ENCODE results near the gene TUT4.

TUT4 gene

DNA sequence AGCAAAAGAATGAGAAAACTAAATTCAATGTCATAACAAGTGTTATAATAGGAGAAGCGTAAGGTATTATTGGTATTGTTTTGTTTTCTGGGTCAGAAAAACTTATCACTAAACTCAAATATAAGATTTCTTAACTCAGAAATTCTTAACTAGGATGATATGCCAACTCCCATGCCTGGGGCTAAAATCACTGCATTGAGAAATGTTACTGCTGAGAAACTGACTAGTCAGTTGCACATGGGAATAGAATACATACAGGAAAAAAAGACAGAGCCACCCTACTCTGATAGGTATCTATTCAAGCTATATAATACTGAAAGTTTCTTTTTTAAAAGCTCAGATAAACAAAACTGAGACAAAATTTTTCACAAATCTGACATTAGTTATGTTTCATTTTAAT is 92.2 kb downstream of the TUT4 start:
- no peak for DNase-seq

DNA sequence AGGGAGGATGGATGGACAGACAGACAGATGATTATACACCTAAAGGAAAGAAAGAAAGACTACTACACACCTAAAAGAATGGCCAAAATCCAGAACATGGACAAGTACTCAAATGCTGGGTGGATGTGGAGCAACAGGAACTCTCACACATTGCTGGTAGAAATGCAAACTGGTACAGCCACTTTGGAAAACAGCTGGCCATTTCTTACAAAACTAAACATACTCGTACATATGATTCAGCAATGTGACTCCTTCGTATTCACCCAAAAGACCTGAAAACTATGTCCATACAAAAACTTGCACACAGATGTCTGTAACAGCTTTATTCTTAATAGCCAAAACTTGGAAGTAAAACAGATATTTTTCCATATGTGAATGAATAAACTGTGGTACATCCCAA is 97.2 kb downstream of the TUT4 start:
- DNase-seq = no peak

DNA sequence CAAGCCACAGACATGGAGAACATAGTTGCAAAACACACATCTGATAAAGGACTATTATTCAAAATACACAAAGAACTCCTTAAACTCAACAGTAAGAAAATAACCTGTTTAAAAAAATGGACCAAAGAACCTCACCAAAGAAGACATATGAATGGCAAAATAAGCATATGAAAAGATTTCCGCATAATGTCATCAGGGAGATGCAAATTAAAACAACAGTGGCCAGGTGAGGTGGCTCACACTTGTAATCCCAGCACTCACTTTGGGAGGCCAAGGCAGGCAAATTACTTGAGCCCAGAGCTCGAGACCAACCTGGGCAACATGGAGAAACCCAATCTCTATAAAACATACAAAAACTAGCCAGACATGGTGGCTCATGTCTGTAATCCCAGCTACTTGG is 98.1 kb downstream of the TUT4 start:
- DNase-seq = no peak

DNA sequence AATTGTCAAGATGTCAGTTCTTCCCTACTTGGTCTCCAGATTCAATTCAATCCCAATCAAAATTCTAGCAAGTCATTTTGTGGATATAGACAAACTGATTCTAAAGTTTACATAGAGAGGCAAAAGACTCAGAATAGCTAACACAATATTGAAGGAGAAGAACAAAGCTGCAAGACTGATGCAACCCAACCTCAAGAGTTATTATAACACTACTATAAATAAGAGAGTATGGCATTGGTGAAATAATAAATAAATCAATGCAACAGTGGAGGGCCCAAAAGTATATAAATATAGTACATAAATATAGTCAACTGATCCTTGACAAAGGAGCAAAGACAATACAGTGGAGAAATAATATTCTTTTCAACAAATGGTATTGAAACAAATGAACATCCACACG is 98.8 kb downstream of the TUT4 start:
- no peak for DNase-seq

DNA sequence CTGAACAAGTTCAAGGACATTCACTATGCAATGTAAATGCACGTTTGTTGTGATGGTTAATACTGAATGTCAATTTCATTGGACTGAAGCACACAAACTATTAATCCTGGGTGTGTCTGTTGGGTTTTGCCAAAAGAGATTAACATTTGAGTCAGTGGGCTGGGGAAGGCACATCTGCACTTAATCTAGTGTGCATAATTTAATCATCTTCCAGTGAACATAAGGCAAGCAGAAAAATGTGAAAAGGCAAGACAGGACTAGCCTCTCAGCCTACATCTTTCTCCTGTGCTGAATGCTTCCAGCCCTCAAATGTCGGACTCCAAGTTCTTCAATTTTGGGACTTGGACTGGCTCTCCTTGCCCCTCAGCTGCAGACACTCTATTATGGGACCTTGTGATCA is 108.4 kb downstream of the TUT4 start:
- no peak for DNase-seq

DNA sequence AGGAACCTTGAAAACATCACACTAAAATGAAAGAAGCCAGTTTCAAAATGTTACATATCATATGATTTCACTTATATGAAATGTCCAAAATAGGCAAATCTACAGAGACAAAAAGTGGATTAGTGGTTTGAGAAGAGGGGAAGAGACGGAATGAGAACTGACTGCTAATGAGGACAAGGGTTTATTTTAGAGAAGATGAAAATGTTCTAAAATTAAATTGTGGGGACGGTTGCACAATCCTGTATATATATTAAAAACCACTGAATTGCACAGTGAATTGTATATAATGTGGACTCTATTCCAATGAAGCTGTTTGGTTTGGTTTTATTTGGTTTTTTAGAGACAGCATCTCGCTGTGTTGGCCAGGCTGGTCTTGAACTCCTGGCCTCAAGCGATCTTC is 112.9 kb downstream of the TUT4 start:
- peak; percentile 90 for DNase-seq

DNA sequence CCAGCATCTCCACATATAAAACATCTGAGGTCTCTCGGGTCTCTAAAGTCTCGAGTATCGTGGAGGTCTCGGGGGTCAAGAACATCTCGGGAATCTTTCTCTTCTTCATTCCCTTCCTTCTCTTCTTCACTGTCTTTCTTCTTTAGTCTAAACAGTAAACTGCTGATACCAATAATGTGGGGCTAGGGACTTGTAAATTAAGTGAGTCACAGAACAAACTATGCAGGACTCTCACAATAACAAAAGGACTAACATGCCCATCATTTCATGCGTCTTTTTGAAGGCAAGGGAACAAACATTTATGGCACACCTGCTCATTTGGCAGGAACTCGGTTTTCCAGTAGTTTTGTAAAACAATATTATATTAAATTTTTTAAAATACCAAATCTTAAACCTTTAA is 116.1 kb downstream of the TUT4 start:
- no peak for DNase-seq

DNA sequence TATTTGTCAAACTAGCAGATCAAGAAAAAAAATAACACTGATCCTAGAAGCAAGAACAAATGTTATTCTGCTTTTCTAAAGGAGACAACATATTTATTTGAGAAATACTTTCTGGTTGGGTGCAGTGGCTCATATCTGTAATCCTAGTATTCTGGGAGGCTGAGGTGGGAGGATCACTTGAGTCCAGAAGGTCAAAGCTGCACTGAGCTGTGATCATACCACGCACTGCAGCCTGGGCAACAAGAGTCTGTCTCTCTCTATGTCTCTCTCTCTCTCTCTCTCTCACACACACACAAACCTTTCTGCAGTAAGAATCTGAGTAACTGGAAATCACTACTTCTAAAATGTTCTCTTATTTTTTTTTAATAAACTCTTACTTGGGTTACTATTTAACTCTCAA is 117.2 kb downstream of the TUT4 start:
- DNase-seq = no peak

DNA sequence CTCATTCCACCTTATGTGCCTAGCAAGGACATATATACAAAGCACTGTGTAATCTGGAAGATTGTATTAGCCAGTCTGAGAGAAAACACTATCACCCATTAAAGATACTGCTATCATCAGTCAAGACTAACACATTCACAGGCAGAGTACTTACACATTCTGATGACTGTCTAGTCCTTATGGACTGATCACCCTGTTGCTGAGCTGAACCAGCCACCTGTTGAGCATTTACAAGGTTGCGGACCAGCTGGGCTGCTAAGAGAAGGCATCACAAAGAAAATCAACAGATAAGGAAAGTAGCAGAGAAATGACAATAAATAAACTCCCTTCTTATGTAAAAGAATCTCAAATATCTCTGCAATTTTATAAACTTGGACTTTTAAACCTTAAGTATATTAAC is 117.7 kb downstream of the TUT4 start:
- DNase-seq = no peak

DNA sequence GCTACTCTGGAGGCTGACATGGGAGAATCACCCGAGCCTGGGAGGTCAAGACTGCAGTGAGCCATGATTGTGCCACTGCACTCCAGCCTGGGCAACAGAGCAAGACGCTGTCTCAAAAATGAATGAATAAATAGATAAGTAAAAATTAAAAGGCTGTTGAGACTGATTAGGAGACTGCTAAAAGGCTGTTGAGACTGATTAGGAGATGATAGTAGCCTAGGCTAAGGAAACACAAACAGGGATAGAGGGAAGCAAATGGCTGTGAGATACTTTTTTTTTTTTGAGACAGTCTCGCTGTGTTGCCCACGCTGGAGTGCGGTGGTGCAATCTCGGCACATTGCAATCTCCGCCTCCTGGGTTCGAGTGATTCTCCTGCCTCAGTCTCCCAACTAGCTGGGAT is 120.1 kb downstream of the TUT4 start:
- no peak for DNase-seq

DNA sequence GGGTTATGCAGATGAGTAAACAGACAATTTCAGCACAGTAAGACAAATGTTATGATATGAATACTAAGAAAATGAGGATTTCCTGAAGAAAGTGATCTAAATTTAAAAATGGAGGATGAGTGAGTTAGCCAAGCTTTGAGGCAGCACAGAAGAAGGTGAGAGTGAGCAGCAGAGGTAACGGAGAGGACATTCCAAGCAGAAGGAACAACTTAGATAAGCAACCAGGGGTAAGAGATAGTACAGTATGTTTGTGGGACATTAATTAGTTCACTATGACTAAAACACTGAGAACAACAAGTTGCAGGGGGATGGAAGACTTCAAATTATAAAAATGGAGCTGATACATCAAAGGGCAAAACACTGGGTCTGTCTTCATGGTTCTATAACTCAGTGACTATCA is 125.7 kb downstream of the TUT4 start:
- no peak for DNase-seq

DNA sequence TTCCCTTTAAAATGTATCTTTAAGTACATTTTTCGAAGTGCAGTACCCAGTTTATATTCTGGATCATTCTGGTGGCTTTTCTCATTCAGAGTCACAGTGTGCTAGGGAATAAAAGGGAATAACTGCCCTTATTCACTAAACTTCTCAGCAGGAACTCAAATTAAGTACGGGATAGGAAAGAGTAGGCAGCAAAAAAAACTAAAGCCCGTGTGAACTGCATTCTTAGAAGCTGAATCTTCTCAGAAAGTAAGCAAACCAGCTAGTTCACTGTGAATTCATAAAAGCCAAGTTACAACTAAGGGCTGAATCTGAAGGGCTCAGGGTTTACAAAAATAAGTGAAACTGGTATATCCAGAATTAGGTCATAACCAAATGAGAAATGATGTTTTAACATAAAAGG is 126.5 kb downstream of the TUT4 start:
- DNase-seq = no peak

DNA sequence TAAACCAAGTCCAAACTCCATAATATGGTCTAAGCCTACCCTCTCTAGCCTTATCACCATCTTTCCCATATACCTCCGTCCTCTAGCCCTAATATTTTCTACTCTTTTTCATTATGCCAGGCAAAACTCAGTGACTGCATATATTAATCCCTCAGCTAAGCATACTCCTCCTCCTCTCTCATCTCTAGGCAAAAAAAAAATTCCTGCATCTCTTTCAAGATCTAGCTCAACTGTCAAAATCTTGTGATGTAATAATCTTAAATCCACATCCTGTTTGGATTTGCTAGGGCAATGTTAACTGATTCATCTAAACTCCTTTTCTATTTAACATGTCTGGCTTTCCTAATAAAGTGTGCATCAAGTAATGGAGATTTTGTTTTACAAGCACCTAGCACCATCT is 128.1 kb downstream of the TUT4 start:
- peak; percentile 55 for DNase-seq

DNA sequence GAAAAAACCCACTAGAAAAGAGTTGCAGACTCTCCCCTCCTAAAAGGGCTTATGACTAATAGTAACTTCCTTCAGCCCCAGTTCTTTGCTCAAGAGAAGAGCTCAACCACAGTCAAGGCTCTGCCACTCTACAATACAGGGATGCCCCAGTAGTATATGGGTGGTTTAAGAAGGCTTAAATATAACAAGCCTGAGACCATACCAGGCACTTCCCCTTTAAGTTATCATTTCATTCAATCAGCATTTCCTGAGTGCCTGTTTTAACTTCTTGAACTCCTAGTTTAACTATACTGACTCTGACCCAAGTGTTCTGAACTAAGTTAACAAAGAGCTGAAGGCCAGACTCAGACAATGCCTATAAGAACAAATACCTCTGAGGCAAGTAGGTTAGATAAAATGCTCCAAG is 128.7 kb downstream of the TUT4 start:
- DNase-seq = peak; percentile 93

DNA sequence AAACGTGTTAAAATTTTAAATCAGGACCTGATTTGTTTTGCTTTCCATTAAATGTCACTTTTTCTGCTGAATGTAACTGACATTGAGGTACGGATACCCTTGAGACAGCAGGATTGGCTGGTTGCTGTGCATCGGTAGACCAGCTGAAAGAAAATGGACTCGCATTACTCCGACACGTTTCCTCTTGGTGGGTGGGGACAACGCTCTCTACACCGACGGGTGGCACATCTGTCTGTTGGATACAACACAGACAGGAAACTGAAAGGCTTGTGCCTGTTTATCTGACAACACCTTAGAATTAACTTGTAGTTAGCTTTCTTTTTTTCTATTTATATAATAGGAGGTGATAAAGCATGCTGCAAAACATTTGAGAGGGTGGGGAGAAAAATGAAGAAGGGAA is 129.1 kb downstream of the TUT4 start:
- peak; percentile 50 for DNase-seq

DNA sequence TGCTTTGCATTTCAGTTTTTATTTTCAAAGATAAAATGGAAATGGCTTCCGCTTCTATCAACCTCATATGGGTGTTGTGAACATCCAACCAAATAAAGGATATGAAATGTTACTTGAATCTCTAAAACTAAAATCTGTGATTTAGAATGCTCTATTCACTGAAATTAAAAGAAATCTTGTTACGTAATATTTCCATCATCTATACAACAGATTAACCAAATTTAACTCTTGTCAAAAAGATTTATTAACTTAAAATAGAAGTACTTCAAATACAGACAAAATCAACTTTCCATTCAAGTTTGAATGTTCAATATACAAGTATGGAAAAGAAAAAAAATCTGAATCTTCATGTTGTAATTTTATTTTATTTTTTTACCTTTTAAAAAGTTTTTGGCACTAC is 129.8 kb downstream of the TUT4 start:
- DNase-seq = no peak

DNA sequence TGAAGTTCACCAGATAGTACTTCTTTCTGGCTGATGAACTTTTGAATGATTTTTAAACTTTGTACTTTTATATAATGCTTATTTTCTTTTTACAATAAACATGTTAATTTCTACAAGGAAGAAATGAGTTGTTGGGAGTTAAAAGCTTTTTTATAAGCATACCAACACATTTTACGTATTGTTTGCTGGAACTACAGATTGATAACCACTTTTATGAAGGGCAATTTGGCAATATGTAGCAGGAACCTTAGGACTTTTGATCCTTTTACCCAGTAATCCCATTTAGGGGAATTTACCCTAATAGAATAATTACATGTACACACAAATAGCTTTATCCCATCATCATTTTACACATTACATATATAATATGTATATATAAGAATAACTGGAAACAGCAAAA is 132.2 kb downstream of the TUT4 start:
- DNase-seq = no peak

DNA sequence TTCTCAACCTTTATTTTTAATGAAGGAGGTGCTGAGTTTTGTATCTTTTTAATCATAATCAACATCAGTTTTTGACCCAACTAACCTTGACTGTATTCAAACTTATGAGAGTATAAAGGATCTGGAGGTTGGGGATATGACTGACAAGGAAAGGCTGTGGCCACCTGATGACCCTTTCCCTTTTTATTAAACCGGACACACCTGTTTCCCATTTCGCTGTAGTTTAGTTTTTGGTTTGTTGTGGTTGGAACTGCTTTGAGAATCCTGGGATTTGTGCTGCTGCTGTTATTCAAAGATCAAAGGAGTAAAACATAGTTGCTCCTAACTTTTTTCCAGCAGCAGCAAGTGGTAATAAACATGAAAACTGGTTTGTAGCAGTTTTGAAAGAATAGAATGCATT is 136.1 kb downstream of the TUT4 start:
- DNase-seq = no peak

DNA sequence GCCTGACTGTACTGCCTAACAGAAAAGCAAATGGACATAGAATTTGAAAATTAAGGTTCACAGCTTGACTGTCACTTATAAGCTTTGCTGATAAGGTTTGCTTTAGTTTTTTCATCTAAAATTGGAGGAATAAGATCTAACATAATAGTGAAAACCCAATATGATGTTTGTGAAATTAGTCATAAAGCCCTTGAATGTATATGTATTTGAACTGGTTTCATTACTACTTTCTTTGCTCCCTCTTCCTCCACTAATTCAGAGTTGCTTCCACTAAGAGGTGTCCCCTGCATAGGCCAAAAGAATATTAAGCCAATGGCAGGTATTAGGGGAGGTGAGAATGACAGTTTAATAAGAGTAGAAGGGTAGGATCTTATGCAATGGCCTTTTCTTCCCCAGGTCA is 137.9 kb downstream of the TUT4 start:
- no peak for DNase-seq

DNA sequence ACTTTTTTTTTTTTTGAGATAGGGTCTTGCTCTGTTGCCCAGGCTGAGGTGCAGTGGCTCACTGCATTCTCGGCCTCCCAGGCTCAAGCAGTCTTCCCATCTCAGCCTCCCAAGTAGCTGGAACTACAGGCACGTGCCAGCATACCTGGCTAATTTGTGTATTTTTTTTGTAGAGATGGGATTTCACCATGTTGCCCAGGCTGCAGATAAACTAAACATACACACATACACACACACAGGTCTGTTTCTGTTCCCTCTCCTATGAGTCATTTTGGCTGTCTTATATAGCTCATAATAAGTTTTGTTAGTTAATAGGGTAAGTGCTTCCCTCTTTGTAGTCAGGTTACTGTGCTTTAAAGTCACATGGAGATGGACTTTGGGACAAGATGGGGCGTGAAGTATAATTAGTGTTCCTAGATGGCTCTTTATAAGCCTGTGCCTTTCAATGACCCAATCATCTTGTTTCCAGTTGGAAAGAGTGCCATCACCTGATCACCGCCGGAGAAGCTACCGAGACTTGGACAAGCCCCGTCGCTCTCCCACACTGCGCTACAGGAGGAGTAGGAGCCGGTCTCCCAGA is 139.4 kb downstream of the TUT4 start:
- peak; percentile 6 for DNase-seq

DNA sequence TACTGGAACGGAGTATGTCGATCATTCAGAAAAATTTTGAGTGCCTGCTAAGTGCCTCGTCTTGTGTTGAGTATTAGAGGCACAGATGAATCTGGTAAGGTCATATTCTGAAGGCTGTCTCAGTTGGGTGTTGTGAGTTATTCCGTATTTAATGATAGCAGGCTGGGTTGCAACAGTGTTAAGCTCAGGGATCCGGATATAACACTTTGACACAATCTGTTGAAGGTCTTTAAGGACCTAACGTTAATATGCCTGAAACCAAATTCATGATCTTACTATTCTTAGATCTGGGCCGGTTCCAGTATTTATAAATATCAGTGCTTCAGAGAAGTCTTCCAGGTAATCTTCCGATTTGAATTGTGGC is 147.9 kb downstream of the TUT4 start:
- peak; percentile 42 for DNase-seq

DNA sequence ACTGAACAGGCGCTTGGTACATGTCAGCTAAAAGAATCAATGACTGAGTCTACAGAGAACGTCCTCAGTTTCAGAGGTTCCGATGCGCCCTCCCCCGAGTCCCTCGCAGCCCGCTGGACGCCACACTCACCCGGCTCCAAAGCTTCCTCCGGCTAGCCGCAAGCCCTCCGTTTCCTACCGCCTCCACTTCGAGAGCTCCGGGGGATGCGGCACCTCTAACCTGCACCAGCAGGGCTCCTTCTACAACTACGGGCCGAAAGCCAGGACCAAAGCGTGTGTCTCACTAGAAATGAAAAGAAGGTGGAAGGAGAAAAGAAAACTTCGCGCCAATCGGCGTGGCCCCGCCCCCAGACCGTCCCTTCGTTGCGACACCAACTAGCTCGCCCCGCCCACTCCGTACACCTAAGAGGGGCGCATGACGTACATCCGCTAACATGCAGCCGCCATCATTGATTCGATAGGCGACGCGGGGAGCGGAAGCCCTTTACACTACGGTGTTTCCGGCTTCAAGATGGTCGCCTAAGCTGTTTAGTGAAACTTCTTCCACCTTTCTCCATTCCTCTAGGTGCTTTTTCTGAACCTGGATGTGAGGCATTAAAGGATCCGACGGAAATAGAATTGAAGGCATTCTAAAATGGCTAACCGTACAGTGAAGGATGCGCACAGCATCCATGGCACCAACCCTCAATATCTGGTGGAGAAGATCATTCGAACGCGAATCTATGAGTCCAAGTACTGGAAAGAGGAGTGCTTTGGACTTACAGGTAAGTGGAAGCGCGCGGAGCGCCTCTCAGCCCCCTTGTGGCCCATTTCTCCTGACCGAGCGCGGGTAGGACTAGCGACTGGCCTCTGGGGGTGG is 148.5 kb downstream of the TUT4 start, which contains the start of the genes ORC1 and PRPF38A:
Gene ORC1, minus strand, starts transcription at position 308 of the 859 bp plus-strand sequence. CDS start 2,200 bp downstream, outside the sequence.
Gene PRPF38A, plus strand, starts transcription at position 487 of the 859 bp plus-strand sequence. Its CDS starts 148 bp downstream, at position 635.
- DNase-seq = peak; percentile 96

DNA sequence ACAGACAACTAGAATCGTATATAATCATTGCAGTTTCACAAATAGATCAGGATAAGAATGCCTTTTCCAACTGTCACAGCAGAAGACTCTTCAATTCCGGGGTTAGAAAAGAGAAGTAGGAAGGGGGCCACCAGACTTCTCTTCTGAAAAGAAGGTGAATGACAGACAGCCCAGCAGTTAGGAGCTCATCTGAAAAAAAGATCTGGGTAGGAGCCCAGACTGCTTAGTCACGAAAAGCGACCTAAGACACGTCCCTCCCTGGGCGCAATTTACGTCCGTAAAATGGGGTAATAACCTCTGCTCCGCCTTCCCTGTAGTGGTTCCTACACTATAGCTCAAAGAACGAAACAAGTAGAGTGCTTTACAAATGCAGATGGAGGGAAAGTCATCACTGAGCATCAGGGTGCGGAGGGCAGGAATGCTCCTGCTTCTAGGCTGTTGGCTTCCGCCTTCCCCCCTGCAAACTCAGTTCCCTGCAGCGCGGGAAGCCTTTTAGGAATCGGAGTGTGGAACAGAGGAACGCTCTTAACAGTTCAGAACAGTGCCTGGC is 149.3 kb downstream of the TUT4 start:
- peak; percentile 79 for DNase-seq

DNA sequence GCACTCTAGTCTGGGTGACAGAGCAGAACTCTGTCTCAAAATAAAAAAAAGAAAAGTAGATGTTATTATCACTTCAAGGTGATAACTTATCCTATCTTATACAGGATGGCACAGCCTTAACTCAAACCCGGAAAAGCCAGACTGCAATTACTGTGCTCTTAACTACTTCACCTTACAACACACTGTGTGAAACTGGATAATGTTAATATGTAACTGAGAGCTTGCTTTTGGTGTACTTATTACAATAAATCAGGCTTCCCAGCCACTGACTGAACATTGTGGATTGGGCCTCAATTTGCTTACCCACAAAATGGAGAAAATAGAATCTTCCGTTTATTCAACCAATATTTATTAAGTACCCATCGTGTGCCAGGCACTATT is 150.0 kb downstream of the TUT4 start:
- DNase-seq = no peak
